ENCODE data around the gene TRIP12.
"Not testable (repeated sequence)": the region's sequence is repeated elsewhere in the genome, so short reads cannot be mapped to it uniquely, and the experiment has no call there.

TRIP12 gene

GRCh38 chr2:229836847-229837246 lies 85.0 kb downstream of the TRIP12 start:
- Histone ChIP-seq H3K4me3 (ENCODE audit: low read length) (no peak overlapping the region), H3K27me3 (ENCODE audit: control insufficient read depth, insufficient read depth, low read length) (no peaks in the 10 kb centered on the region), H3K9ac (ENCODE audit: low read length) (no peak overlapping the region), H3K4me1 (ENCODE audit: control insufficient read depth, insufficient read depth, low read length) (no peaks in the 10 kb centered on the region), H3K9me3 (ENCODE audit: control insufficient read depth, low read length) (no peaks in the 10 kb centered on the region), H3K36me3 (ENCODE audit: control insufficient read depth, insufficient read depth, low read length) (no peaks in the 10 kb centered on the region)

GRCh38 chr2:229835596-229836283 lies 86.1 kb downstream of the TRIP12 start:
- no peak overlapping the region for H3K9ac ChIP-seq (ENCODE audit: low read length)
- H3K9me3 ChIP-seq (ENCODE audit: control insufficient read depth, low read length), result no peaks in the 10 kb centered on the region
- H3K4me1 ChIP-seq (ENCODE audit: control insufficient read depth, insufficient read depth, low read length), result no peaks in the 10 kb centered on the region
- no peaks in the 10 kb centered on the region for H3K36me3 ChIP-seq (ENCODE audit: control insufficient read depth, insufficient read depth, low read length)
- no peak overlapping the region for H3K4me3 ChIP-seq (ENCODE audit: low read length)
- H3K27me3 ChIP-seq (ENCODE audit: control insufficient read depth, insufficient read depth, low read length), result no peaks in the 10 kb centered on the region

DNA sequence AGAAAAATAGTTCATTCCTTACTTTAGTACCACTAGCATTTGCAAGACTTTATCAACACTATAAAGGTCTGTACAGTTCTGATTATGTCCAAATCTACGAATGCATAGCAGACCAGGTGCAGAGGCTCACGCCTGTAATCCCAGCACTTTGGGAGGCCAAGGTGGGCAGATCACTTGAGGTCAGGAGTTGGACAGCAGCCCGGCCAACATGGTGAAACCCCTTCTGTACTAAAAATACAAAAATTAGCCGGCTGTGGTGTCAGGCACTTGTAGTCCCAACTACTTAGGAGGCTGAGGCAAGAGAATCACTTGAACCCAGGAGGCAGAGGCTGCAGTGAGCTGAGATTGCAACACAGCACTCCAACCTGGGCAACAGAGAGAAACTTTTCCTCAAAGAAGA lies 87.4 kb downstream of the TRIP12 start:
- not testable (repeated sequence) for H3K27me3 ChIP-seq (ENCODE audit: control insufficient read depth, insufficient read depth, low read length); H3K4me1 ChIP-seq (ENCODE audit: control insufficient read depth, insufficient read depth, low read length); H3K9ac ChIP-seq (ENCODE audit: low read length); H3K9me3 ChIP-seq (ENCODE audit: control insufficient read depth, low read length); H3K4me3 ChIP-seq (ENCODE audit: low read length); H3K36me3 ChIP-seq (ENCODE audit: control insufficient read depth, insufficient read depth, low read length)

GRCh38 chr2:229832510-229832898 lies 89.3 kb downstream of the TRIP12 start:
- Histone ChIP-seq H3K9me3 (ENCODE audit: control insufficient read depth, low read length) (no peaks in the 10 kb centered on the region), H3K4me1 (ENCODE audit: control insufficient read depth, insufficient read depth, low read length) (no peaks in the 10 kb centered on the region), H3K27me3 (ENCODE audit: control insufficient read depth, insufficient read depth, low read length) (no peaks in the 10 kb centered on the region), H3K9ac (ENCODE audit: low read length) (no peak overlapping the region), H3K36me3 (ENCODE audit: control insufficient read depth, insufficient read depth, low read length) (no peaks in the 10 kb centered on the region), H3K4me3 (ENCODE audit: low read length) (no peak overlapping the region)

GRCh38 chr2:229831805-229832509 lies 89.9 kb downstream of the TRIP12 start:
- Histone ChIP-seq H3K4me1 (ENCODE audit: control insufficient read depth, insufficient read depth, low read length) (no peaks in the 10 kb centered on the region), H3K27me3 (ENCODE audit: control insufficient read depth, insufficient read depth, low read length) (no peaks in the 10 kb centered on the region), H3K9ac (ENCODE audit: low read length) (no peak overlapping the region), H3K9me3 (ENCODE audit: control insufficient read depth, low read length) (no peaks in the 10 kb centered on the region), H3K36me3 (ENCODE audit: control insufficient read depth, insufficient read depth, low read length) (no peaks in the 10 kb centered on the region), H3K4me3 (ENCODE audit: low read length) (no peak overlapping the region)

DNA sequence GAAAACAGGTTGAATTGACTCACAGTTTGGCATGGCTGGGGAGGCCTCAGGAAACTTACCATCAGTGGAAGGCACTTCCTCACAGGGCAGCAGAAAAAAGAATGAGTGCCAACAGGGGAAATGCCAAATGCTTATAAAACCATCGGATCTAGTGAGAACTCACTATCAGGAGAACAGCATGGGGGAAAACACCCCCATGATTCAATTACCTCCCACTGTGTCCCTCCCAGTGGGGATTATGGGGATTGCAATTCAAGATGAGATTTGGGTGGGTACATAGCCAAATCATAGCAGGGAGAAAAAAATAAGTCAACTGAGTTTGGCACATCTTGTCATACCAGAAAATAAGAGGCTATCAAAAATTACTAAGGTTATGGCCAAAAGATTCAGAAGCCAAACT lies 96.3 kb downstream of the TRIP12 start:
- Histone ChIP-seq H3K9ac (ENCODE audit: low read length) (no peak overlapping the region), H3K27me3 (ENCODE audit: control insufficient read depth, insufficient read depth, low read length) (no peaks in the 10 kb centered on the region), H3K4me3 (ENCODE audit: low read length) (no peak overlapping the region), H3K9me3 (ENCODE audit: control insufficient read depth, low read length) (no peaks in the 10 kb centered on the region), H3K4me1 (ENCODE audit: control insufficient read depth, insufficient read depth, low read length) (no peaks in the 10 kb centered on the region), H3K36me3 (ENCODE audit: control insufficient read depth, insufficient read depth, low read length) (no peaks in the 10 kb centered on the region)

GRCh38 chr2:229821316-229821715 lies 100.5 kb downstream of the TRIP12 start:
- no peaks in the 10 kb centered on the region for H3K4me1 ChIP-seq (ENCODE audit: control insufficient read depth, insufficient read depth, low read length)
- H3K4me3 ChIP-seq (ENCODE audit: low read length), result no peak overlapping the region
- no peaks in the 10 kb centered on the region for H3K9me3 ChIP-seq (ENCODE audit: control insufficient read depth, low read length)
- H3K36me3 ChIP-seq (ENCODE audit: control insufficient read depth, insufficient read depth, low read length), result no peaks in the 10 kb centered on the region
- H3K27me3 ChIP-seq (ENCODE audit: control insufficient read depth, insufficient read depth, low read length), result no peaks in the 10 kb centered on the region
- H3K9ac ChIP-seq (ENCODE audit: low read length), result no peak overlapping the region

- no peak overlapping the region for H3K9ac ChIP-seq (ENCODE audit: low read length)
- H3K4me3 ChIP-seq (ENCODE audit: low read length), result no peak overlapping the region
- no peaks in the 10 kb centered on the region for H3K9me3 ChIP-seq (ENCODE audit: control insufficient read depth, low read length)
- no peaks in the 10 kb centered on the region for H3K27me3 ChIP-seq (ENCODE audit: control insufficient read depth, insufficient read depth, low read length)
- no peaks in the 10 kb centered on the region for H3K36me3 ChIP-seq (ENCODE audit: control insufficient read depth, insufficient read depth, low read length)
- H3K4me1 ChIP-seq (ENCODE audit: control insufficient read depth, insufficient read depth, low read length), result no peaks in the 10 kb centered on the region
Measured at GRCh38 chr2:229818230-229818629, 103.6 kb downstream of the TRIP12 start.

GRCh38 chr2:229815858-229816257 lies 106.0 kb downstream of the TRIP12 start:
- H3K9ac ChIP-seq (ENCODE audit: low read length), result no peak overlapping the region
- no peaks in the 10 kb centered on the region for H3K9me3 ChIP-seq (ENCODE audit: control insufficient read depth, low read length)
- no peaks in the 10 kb centered on the region for H3K27me3 ChIP-seq (ENCODE audit: control insufficient read depth, insufficient read depth, low read length)
- H3K36me3 ChIP-seq (ENCODE audit: control insufficient read depth, insufficient read depth, low read length), result no peaks in the 10 kb centered on the region
- H3K4me1 ChIP-seq (ENCODE audit: control insufficient read depth, insufficient read depth, low read length), result no peaks in the 10 kb centered on the region
- no peak overlapping the region for H3K4me3 ChIP-seq (ENCODE audit: low read length)

DNA sequence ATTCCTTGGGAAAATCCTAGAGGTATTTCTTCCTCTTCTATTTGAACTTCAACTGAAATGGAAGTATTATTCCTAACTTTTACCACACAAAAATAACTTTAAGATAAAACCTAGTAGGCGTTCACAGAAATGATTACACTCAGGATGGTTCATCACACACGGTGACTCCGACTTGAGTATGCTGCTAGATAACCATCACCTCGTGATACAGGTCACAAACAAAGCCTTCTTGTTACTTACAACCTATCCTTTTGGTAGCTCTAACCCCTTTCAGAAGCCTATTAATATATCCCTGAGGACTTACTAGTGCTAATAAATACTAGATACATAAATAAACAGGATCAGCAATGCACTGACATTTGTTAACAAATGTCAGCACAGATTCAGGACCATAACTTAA lies 106.5 kb downstream of the TRIP12 start:
- Histone ChIP-seq H3K4me3 (ENCODE audit: low read length) (no peak overlapping the region), H3K9ac (ENCODE audit: low read length) (no peak overlapping the region), H3K36me3 (ENCODE audit: control insufficient read depth, insufficient read depth, low read length) (no peaks in the 10 kb centered on the region), H3K4me1 (ENCODE audit: control insufficient read depth, insufficient read depth, low read length) (no peaks in the 10 kb centered on the region), H3K9me3 (ENCODE audit: control insufficient read depth, low read length) (no peaks in the 10 kb centered on the region), H3K27me3 (ENCODE audit: control insufficient read depth, insufficient read depth, low read length) (no peaks in the 10 kb centered on the region)

DNA sequence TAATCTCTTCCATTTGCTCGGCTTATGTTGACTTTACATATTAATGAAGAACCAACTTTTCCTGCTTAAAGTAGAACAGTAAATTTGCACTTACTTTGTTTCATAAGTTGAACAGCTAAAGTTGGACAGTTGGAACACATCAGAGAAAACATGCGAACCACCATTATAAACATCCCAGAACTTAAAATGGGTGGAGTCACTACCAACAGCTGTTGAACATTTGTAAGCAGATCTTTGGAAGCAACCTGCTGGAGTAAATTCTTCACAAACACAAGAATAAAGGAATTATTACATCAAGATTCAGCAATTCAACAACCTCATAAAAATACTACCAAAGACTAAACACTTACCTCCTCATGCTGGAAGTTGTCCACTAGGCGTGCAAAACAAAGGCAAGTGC lies 111.0 kb downstream of the TRIP12 start:
- Histone ChIP-seq H3K4me3 (ENCODE audit: low read length) (no peak overlapping the region), H3K27me3 (ENCODE audit: control insufficient read depth, insufficient read depth, low read length) (no peaks in the 10 kb centered on the region), H3K9me3 (ENCODE audit: control insufficient read depth, low read length) (no peaks in the 10 kb centered on the region), H3K36me3 (ENCODE audit: control insufficient read depth, insufficient read depth, low read length) (no peaks in the 10 kb centered on the region), H3K9ac (ENCODE audit: low read length) (no peak overlapping the region), H3K4me1 (ENCODE audit: control insufficient read depth, insufficient read depth, low read length) (no peaks in the 10 kb centered on the region)

- H3K9ac ChIP-seq (ENCODE audit: low read length), result no peak overlapping the region
- no peaks in the 10 kb centered on the region for H3K36me3 ChIP-seq (ENCODE audit: control insufficient read depth, insufficient read depth, low read length)
Measured at GRCh38 chr2:229805559-229805958, 116.2 kb downstream of the TRIP12 start.

More at GRCh38 chr2:229805559-229805958, 116.2 kb downstream of the TRIP12 start:
- Histone ChIP-seq H3K4me3 (ENCODE audit: low read length) (no peak overlapping the region), H3K9me3 (ENCODE audit: control insufficient read depth, low read length) (no peaks in the 10 kb centered on the region), H3K4me1 (ENCODE audit: control insufficient read depth, insufficient read depth, low read length) (no peaks in the 10 kb centered on the region), H3K27me3 (ENCODE audit: control insufficient read depth, insufficient read depth, low read length) (no peaks in the 10 kb centered on the region)

Data from mucosa of stomach (tissue), 1 donor.